H9 (cell line): ENCODE measurements around the gene NINL. TPM values are rescaled to one million over a fixed set of nuclear protein-coding genes. Genes with fewer than 3 reads are reported as not detected.

ENCODE experiments used
- DNase-seq: peaks from one replicate; pipeline ENCODE4 v3.0.0-alpha.2; 2017
- H2AFZ ChIP-seq: one replicate; pipeline ENCODE4 v1.6.1; 2013; ENCODE audit warnings: mild to moderate bottlenecking, low read length, control low read depth, moderate library complexity
- H2AK5ac ChIP-seq: 2 replicates; pipeline ENCODE4 v1.6.1; 2013; ENCODE audit warnings: low read length, control low read depth, mixed read lengths; ENCODE audit not compliant: insufficient read length
- H2BK120ac ChIP-seq: one replicate; pipeline ENCODE4 v1.6.1; 2013; ENCODE audit warnings: low read depth, mild to moderate bottlenecking, low read length, control low read depth, inconsistent platforms; ENCODE audit not compliant: poor library complexity, severe bottlenecking
- H2BK12ac ChIP-seq: 2 replicates; pipeline ENCODE4 v1.6.1; 2013; ENCODE audit warnings: low read length, control low read depth, mixed read lengths, low read depth; ENCODE audit not compliant: insufficient read length
- H2BK15ac ChIP-seq: 2 replicates; pipeline ENCODE4 v1.6.1; 2013; ENCODE audit warnings: low read depth, low read length, control low read depth
- H2BK20ac ChIP-seq: one replicate; pipeline ENCODE4 v1.6.1; 2013; ENCODE audit warnings: low read depth, mild to moderate bottlenecking, low read length, control low read depth, inconsistent platforms; ENCODE audit not compliant: poor library complexity, severe bottlenecking
- H2BK5ac ChIP-seq: 2 replicates; pipeline ENCODE4 v1.6.1; 2013; ENCODE audit warnings: low read length, control low read depth, mixed read lengths; ENCODE audit not compliant: insufficient read length
- H3K14ac ChIP-seq: 2 replicates; pipeline ENCODE4 v1.6.1; 2013; ENCODE audit warnings: low read length, control low read depth; ENCODE audit not compliant: insufficient read depth
- H3K18ac ChIP-seq: 2 replicates; pipeline ENCODE4 v1.6.1; 2013; ENCODE audit warnings: low read depth, mild to moderate bottlenecking, mixed read lengths, low read length, control low read depth; ENCODE audit not compliant: insufficient read length
- H3K23ac ChIP-seq: 2 replicates; pipeline ENCODE4 v1.6.1; 2013; ENCODE audit warnings: low read length, control low read depth, mixed read lengths, low read depth; ENCODE audit not compliant: insufficient read length
- H3K23me2 ChIP-seq: 2 replicates; pipeline ENCODE4 v1.6.1; 2013; ENCODE audit warnings: low read depth, mild to moderate bottlenecking, mixed read lengths, low read length, control low read depth; ENCODE audit not compliant: insufficient read length, poor library complexity, severe bottlenecking
- H3K27ac ChIP-seq: 2 replicates; pipeline ENCODE4 v1.5.1; 2013; ENCODE audit warnings: low read length, control low read depth, mixed read lengths, low read depth; ENCODE audit not compliant: insufficient read length
- H3K27me3 ChIP-seq: 2 replicates; pipeline ENCODE4 v1.6.1; 2013; ENCODE audit warnings: low read length, control low read depth, inconsistent platforms; ENCODE audit not compliant: insufficient read depth
- H3K4ac ChIP-seq: 2 replicates; pipeline ENCODE4 v1.6.1; 2013; ENCODE audit warnings: low read depth, mild to moderate bottlenecking, control low read depth, inconsistent platforms, low read length, moderate library complexity
- H3K4me1 ChIP-seq: 2 replicates; pipeline ENCODE4 v1.6.1; 2013; ENCODE audit warnings: low read length, control low read depth, inconsistent platforms; ENCODE audit not compliant: insufficient read depth
- H3K4me2 ChIP-seq: 2 replicates; pipeline ENCODE4 v1.6.1; 2013; ENCODE audit warnings: low read length, control low read depth, mixed read lengths; ENCODE audit not compliant: insufficient read length, insufficient read depth
- H3K56ac ChIP-seq: 2 replicates; pipeline ENCODE4 v1.6.1; 2013; ENCODE audit warnings: low read depth, mild to moderate bottlenecking, mixed read lengths, low read length, control low read depth; ENCODE audit not compliant: insufficient read length
- H3K79me1 ChIP-seq: 2 replicates; pipeline ENCODE4 v1.6.1; 2013; ENCODE audit warnings: low read depth, mild to moderate bottlenecking, moderate library complexity, low read length, control low read depth, inconsistent platforms; ENCODE audit not compliant: insufficient read depth, poor library complexity, severe bottlenecking
- H3K79me2 ChIP-seq: 2 replicates; pipeline ENCODE4 v1.6.1; 2013; ENCODE audit warnings: low read length, control low read depth, inconsistent platforms; ENCODE audit not compliant: insufficient read depth
- H3K9ac ChIP-seq: 2 replicates; pipeline ENCODE4 v1.6.1; 2013; ENCODE audit warnings: low read length, control low read depth, mixed read lengths; ENCODE audit not compliant: insufficient read length; ENCODE audit errors: extremely low read depth
- H3K9me3 ChIP-seq: one replicate; pipeline ENCODE4 v1.6.1; 2013; ENCODE audit warnings: low read depth, low read length, inconsistent platforms; ENCODE audit not compliant: control insufficient read depth
- H3T11ph ChIP-seq: one replicate; pipeline ENCODE4 v1.6.1; 2013; ENCODE audit warnings: mild to moderate bottlenecking, low read length, control low read depth, inconsistent platforms
- H4K20me1 ChIP-seq: one replicate; pipeline ENCODE4 v1.6.1; 2013; ENCODE audit not compliant: control insufficient read depth, insufficient read length, insufficient read depth
- H4K5ac ChIP-seq: 2 replicates; pipeline ENCODE4 v1.6.1; 2013; ENCODE audit warnings: low read depth, mild to moderate bottlenecking, mixed read lengths, low read length, control low read depth; ENCODE audit not compliant: insufficient read length
- H4K8ac ChIP-seq: replicated peaks from 2 replicates; pipeline ENCODE4 v1.6.1; 2013; ENCODE audit warnings: low read length, control low read depth, mixed read lengths, low read depth; ENCODE audit not compliant: insufficient read length
- H4K91ac ChIP-seq: 2 replicates; pipeline ENCODE4 v1.6.1; 2013; ENCODE audit warnings: low read depth, mild to moderate bottlenecking, moderate library complexity, mixed read lengths, low read length, control low read depth; ENCODE audit not compliant: insufficient read length
- H3K27ac Mint-ChIP-seq, 3 experiments: 2 replicates in 2 of 3; 3 replicates in 1 of 3; pipeline ENCODE4 v1.8.0; 2020 to 2021; ENCODE audit warnings: mixed read lengths in 3 of 3, mild to moderate bottlenecking in 1 of 3, moderate library complexity in 1 of 3
- H3K27me3 Mint-ChIP-seq: 2 replicates; pipeline ENCODE4 v1.8.0; 2021; ENCODE audit warnings: low read depth, mild to moderate bottlenecking, moderate library complexity, mixed read lengths
- H3K36me3 Mint-ChIP-seq, 3 experiments: 2 replicates in 2 of 3; 3 replicates in 1 of 3; pipeline ENCODE4 v1.8.0; 2020 to 2021; ENCODE audit warnings: low read depth in 3 of 3, mixed read lengths in 3 of 3; ENCODE audit not compliant: insufficient read depth in 1 of 3
- H3K4me1 Mint-ChIP-seq, 2 experiments: 2 replicates each; pipeline ENCODE4 v1.8.0; 2020; ENCODE audit warnings: mixed read lengths in 2 of 2
- H3K4me3 Mint-ChIP-seq, 2 experiments: 2 replicates in 1 of 2; 3 replicates in 1 of 2; pipeline ENCODE4 v1.8.0; 2020 to 2021; ENCODE audit warnings: mild to moderate bottlenecking in 2 of 2, mixed read lengths in 2 of 2, moderate library complexity in 1 of 2
- H3K9me3 Mint-ChIP-seq, 2 experiments: 2 replicates in 1 of 2; 3 replicates in 1 of 2; pipeline ENCODE4 v1.8.0; 2020; ENCODE audit warnings: mild to moderate bottlenecking in 2 of 2, mixed read lengths in 2 of 2, moderate library complexity in 1 of 2
- WGBS: extraction: QIAGEN DNeasy Blood & Tissue Kit; methylation state at CpG from one replicate; pipeline ENCODE4 v1.1.7; 2013; ENCODE audit warnings: missing lambda C conversion rate, low lambda C conversion rate, mixed read lengths; ENCODE audit not compliant: insufficient read length; ENCODE audit errors: extremely low coverage; 5-methylcytosine and 5-hydroxymethylcytosine counted together
- total RNA-seq: library from RNA; stranded (reverse); gene quantifications from 2 replicates; pipeline ENCODE4 v1.2.1, GENCODE V29; 2021
- TF ChIP-seq, protein P1 (sequence below): fragments of 200-600 bp; sonication (generic); conservative IDR thresholded peaks from 3 replicates; pipeline ENCODE4 v1.8.0; 2021; ENCODE audit warnings: antibody characterized with exemption, mild to moderate bottlenecking

The NINL gene
- total RNA-seq, 1 experiment from 2014 or later = 34.3 TPM

DNA sequence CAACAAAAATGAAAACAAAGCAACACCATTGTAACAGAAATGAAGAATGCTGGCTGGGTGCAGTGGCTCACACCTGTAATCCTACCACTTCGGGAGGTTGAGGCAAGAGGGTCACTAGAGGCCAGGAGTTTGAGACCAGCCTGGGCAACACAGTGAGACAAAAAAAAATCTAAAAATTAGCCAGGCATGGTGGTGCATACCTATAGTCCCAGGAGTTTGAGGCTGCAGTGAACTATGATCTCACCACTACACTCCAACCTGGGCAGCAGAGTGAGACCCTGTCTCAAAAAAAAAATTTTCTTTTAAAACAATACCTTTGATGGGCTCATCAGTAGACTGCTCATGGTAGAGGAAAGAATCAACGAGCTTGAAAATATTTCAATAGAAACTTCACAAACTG lies 18.5 kb downstream of the NINL start:
- H2BK15ac ChIP-seq = no peak overlapping the region
- no peaks in the 10 kb centered on the region for H3K9me3 ChIP-seq
- no peak overlapping the region for H2BK5ac ChIP-seq
- H2BK12ac ChIP-seq = no peak overlapping the region
- no peaks in the 10 kb centered on the region for H3K23me2 ChIP-seq
- peak overlapping the region in 2 of 3 experiments; percentile 15 to 71; a peak in 4 of 7 replicates for H3K27ac Mint-ChIP-seq
- TF ChIP-seq, protein P1, sequence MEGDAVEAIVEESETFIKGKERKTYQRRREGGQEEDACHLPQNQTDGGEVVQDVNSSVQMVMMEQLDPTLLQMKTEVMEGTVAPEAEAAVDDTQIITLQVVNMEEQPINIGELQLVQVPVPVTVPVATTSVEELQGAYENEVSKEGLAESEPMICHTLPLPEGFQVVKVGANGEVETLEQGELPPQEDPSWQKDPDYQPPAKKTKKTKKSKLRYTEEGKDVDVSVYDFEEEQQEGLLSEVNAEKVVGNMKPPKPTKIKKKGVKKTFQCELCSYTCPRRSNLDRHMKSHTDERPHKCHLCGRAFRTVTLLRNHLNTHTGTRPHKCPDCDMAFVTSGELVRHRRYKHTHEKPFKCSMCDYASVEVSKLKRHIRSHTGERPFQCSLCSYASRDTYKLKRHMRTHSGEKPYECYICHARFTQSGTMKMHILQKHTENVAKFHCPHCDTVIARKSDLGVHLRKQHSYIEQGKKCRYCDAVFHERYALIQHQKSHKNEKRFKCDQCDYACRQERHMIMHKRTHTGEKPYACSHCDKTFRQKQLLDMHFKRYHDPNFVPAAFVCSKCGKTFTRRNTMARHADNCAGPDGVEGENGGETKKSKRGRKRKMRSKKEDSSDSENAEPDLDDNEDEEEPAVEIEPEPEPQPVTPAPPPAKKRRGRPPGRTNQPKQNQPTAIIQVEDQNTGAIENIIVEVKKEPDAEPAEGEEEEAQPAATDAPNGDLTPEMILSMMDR = no peak
- no peak overlapping the region for H4K5ac ChIP-seq
- WGBS = no CpG with 5 or more reads among the region's 2 CpGs
- no peak overlapping the region for H3K9ac ChIP-seq
- peaks cover 14 to 17% of the 10 kb centered on the region in 2 experiments for H3K9me3 Mint-ChIP-seq
- H4K8ac ChIP-seq = no peak overlapping the region
- no peak overlapping the region for H3K27ac ChIP-seq
- peaks cover 31 to 38% (median 34%) of the 10 kb centered on the region in 3 experiments for H3K36me3 Mint-ChIP-seq
- H3K27me3 ChIP-seq = no peaks in the 10 kb centered on the region
- no peaks in the 10 kb centered on the region for H3K4me1 ChIP-seq
- H3K27me3 Mint-ChIP-seq = no peaks in the 10 kb centered on the region
- no peak overlapping the region for H4K91ac ChIP-seq
- H3T11ph ChIP-seq = no peak overlapping the region
- H2BK120ac ChIP-seq = no peak overlapping the region
- H3K4ac ChIP-seq = no peak overlapping the region
- no peak overlapping the region for H2AK5ac ChIP-seq
- H3K4me3 Mint-ChIP-seq = no peak overlapping the region
- H3K4me2 ChIP-seq = no peak overlapping the region
- H3K4me1 Mint-ChIP-seq = peaks cover 25 to 42% of the 10 kb centered on the region in 2 experiments
- peaks cover 3% of the 10 kb centered on the region for H3K79me1 ChIP-seq
- no peak overlapping the region for H2BK20ac ChIP-seq
- H3K18ac ChIP-seq = no peak overlapping the region
- no peak overlapping the region for H2AFZ ChIP-seq
- DNase-seq = no peak
- H3K23ac ChIP-seq = no peak overlapping the region
- peaks cover 20% of the 10 kb centered on the region; the same call in 1 of the 2 replicates for H3K79me2 ChIP-seq
- no peak overlapping the region for H3K56ac ChIP-seq
- H3K14ac ChIP-seq = no peak overlapping the region
- peaks cover 2% of the 10 kb centered on the region for H4K20me1 ChIP-seq
